G401 (cell line): ENCODE data around the gene TULP4. TPM values are rescaled to one million over a fixed set of nuclear protein-coding genes. Genes with fewer than 3 reads are reported as not detected.
"Not testable (repeated sequence)": the region's sequence is repeated elsewhere in the genome, so short reads cannot be mapped to it uniquely, and the experiment has no call there.

Experiments
- DNase-seq: peaks from one replicate; pipeline ENCODE4 v3.0.0-alpha.2; 2015; ENCODE audit warnings: low spot score
- in situ Hi-C: cut with HindIII; loops from 2 replicates; pipeline ENCODE4 v1.10.0; 2016; ENCODE audit warnings: low sequenced_read_pairs, mixed read lengths
- total RNA-seq: library from RNA; depleted of rRNA; stranded (reverse); fragments of >200 nt; shearing (Covaris generic); gene quantifications from 2 replicates; pipeline ENCODE4 v1.2.3, GENCODE V29; 2014

The TULP4 gene
- total RNA-seq, 1 experiment from 2014 or later, result 68.5 TPM

- in situ Hi-C loops, DNase-seq: not testable (repeated sequence)
Measured at GRCh38 chr6:158349505-158350275, 37.4 kb downstream of the TULP4 start.

- in situ Hi-C loops, result not testable (repeated sequence)
Measured at GRCh38 chr6:158350731-158351130, 38.5 kb downstream of the TULP4 start.

GRCh38 chr6:158353883-158354877 is 41.9 kb downstream of the TULP4 start:
- in situ Hi-C loops, result no loop called here
- peak; percentile 37 for DNase-seq

More at GRCh38 chr6:158350731-158351130, 38.5 kb downstream of the TULP4 start:
- not testable (repeated sequence) for DNase-seq

- DNase-seq, result no peak
- in situ Hi-C loops, result no loop called here
Measured at GRCh38 chr6:158356586-158357546, 44.6 kb downstream of the TULP4 start.

- in situ Hi-C loops, result no loop called here
- DNase-seq, result no peak
Measured at GRCh38 chr6:158357570-158358216, 45.4 kb downstream of the TULP4 start.

- in situ Hi-C loops, result no loop called here
- peak; percentile 61 for DNase-seq
Measured at GRCh38 chr6:158358450-158359077, 46.3 kb downstream of the TULP4 start.

- DNase-seq, result peak; percentile 38
- in situ Hi-C loops, result no loop called here
Measured at GRCh38 chr6:158361068-158361467, 48.8 kb downstream of the TULP4 start.

GRCh38 chr6:158361961-158362669 is 49.9 kb downstream of the TULP4 start:
- in situ Hi-C loops, result no loop called here
- peak; percentile 80 for DNase-seq

GRCh38 chr6:158366363-158366762 is 54.1 kb downstream of the TULP4 start:
- DNase-seq, result no peak

GRCh38 chr6:158367816-158368215 is 55.6 kb downstream of the TULP4 start:
- in situ Hi-C loops, result no loop called here
- DNase-seq, result no peak

More at GRCh38 chr6:158366363-158366762, 54.1 kb downstream of the TULP4 start:
- in situ Hi-C loops, result no loop called here

GRCh38 chr6:158369241-158369640 is 57.0 kb downstream of the TULP4 start:
- in situ Hi-C loops, result no loop called here
- DNase-seq, result no peak

- in situ Hi-C loops, result no loop called here
- DNase-seq, result no peak
Measured at GRCh38 chr6:158370805-158371204, 58.5 kb downstream of the TULP4 start.

GRCh38 chr6:158371261-158371660 is 59.0 kb downstream of the TULP4 start:
- in situ Hi-C loops, result no loop called here
- no peak for DNase-seq

GRCh38 chr6:158372574-158372973 is 60.3 kb downstream of the TULP4 start:
- in situ Hi-C loops, result no loop called here
- DNase-seq, result no peak

GRCh38 chr6:158373214-158373613 is 60.9 kb downstream of the TULP4 start:
- in situ Hi-C loops, result no loop called here
- DNase-seq, result peak; percentile 43

GRCh38 chr6:158374020-158374419 is 61.8 kb downstream of the TULP4 start:
- in situ Hi-C loops, result no loop called here
- no peak for DNase-seq

- in situ Hi-C loops, result no loop called here
- DNase-seq, result peak; percentile 42
Measured at GRCh38 chr6:158376631-158377081, 64.4 kb downstream of the TULP4 start.
